Measurements from ENCODE around the gene CNOT3.
A peak's percentile ranks its signal among the peaks of the same experiment; 100 is the strongest.
"Not testable (repeated sequence)": the region's sequence is repeated elsewhere in the genome, so short reads cannot be mapped to it uniquely, and the experiment has no call there.

Gene CNOT3

GRCh38 chr19:54152267-54152666, 14.7 kb downstream of the CNOT3 start:
- no peak for DNase-seq

- no peak for DNase-seq
Observed at GRCh38 chr19:54152878-54153524, 15.4 kb downstream of the CNOT3 start.

- no peak for DNase-seq
Observed at GRCh38 chr19:54153731-54154326, 16.3 kb downstream of the CNOT3 start.

- peak; percentile 47 for DNase-seq
Observed at GRCh38 chr19:54154603-54155345, 17.2 kb downstream of the CNOT3 start.

- DNase-seq: no peak
Observed at GRCh38 chr19:54155694-54156093, 18.1 kb downstream of the CNOT3 start.

- no peak for DNase-seq
Observed at GRCh38 chr19:54156490-54156889, 18.9 kb downstream of the CNOT3 start.

- DNase-seq: no peak
Observed at GRCh38 chr19:54156953-54157352, 19.4 kb downstream of the CNOT3 start.

- peak; percentile 33 for DNase-seq
Observed at GRCh38 chr19:54158812-54159351, 21.3 kb downstream of the CNOT3 start.

- DNase-seq: peak; percentile 100
Observed at GRCh38 chr19:54159352-54160181, 22.0 kb downstream of the CNOT3 start, which contains the start of gene LENG1. LENG1 (minus strand) TSS chr19:54159721; CDS start chr19:54159695, 26 bp downstream.

GRCh38 chr19:54160182-54160811, 22.7 kb downstream of the CNOT3 start:
- DNase-seq: no peak

GRCh38 chr19:54160854-54161253, 23.3 kb downstream of the CNOT3 start:
- DNase-seq: no peak

- peak; percentile 82 for DNase-seq
Observed at GRCh38 chr19:54162241-54162805, 24.8 kb downstream of the CNOT3 start.

GRCh38 chr19:54162884-54163283, 25.3 kb downstream of the CNOT3 start:
- DNase-seq: no peak

- DNase-seq: peak; percentile 82
Observed at GRCh38 chr19:54164369-54165068, 27.0 kb downstream of the CNOT3 start.

- DNase-seq: no peak
Observed at GRCh38 chr19:54165222-54165621, 27.7 kb downstream of the CNOT3 start.

- DNase-seq: peak; percentile 89
Observed at GRCh38 chr19:54168174-54168917, 30.8 kb downstream of the CNOT3 start.

GRCh38 chr19:54169149-54169740, 31.7 kb downstream of the CNOT3 start:
- no peak for DNase-seq

GRCh38 chr19:54171736-54172431, 34.3 kb downstream of the CNOT3 start:
- not testable (repeated sequence) for DNase-seq

Data from CD4-positive, alpha-beta T cell treated with Interleukin-17A for 1 hour (primary cell).